ENCODE measurements around the gene LENEP.

- TF ChIP-seq CTCF (IDR thresholded peaks at IDR 0.05) (no peak), CHD2 (IDR thresholded peaks at IDR 0.05; ENCODE audit: low read length, partially characterized antibody) (no peak), ESRRA (IDR thresholded peaks at IDR 0.05; ENCODE audit: borderline replicate concordance, low read length) (no peak), NR3C1 (IDR thresholded peaks at IDR 0.05) (no peak), KDM1A (IDR thresholded peaks at IDR 0.05; ENCODE audit: low read depth) (no peak), MAX (IDR thresholded peaks at IDR 0.05) (peak; percentile 75), POLR2A (IDR thresholded peaks at IDR 0.05; ENCODE audit: low read length) (no peak), HDAC2 (IDR thresholded peaks at IDR 0.05) (no peak)
These were observed 6.4 kb downstream of the LENEP start for GRCh38 chr1:154999571-155000410.

Measured in A549 (cell line).